Erythroblast (primary cell): Measurements from ENCODE around the gene KCNIP4.

Source experiments
- GATA1 ChIP-seq: IDR thresholded peaks from 2 replicates; pipeline ENCODE4 v1.6.1; 2011; ENCODE audit warnings: low read depth, mild to moderate bottlenecking, control low read depth, low read length, moderate library complexity
- POLR2A ChIP-seq: IDR thresholded peaks from 2 replicates; pipeline ENCODE4 v1.6.1; 2011; ENCODE audit warnings: mild to moderate bottlenecking, low read length

GRCh38 chr4:21795091-21795490 lies 153.5 kb downstream of the KCNIP4 start:
- TF ChIP-seq POLR2A, result no peak
- TF ChIP-seq GATA1, result no peak
